ENCODE results near the gene UCN2. TPM values are rescaled to one million over a fixed set of nuclear protein-coding genes. Genes with fewer than 3 reads are reported as not detected.

The UCN2 gene, protein sequence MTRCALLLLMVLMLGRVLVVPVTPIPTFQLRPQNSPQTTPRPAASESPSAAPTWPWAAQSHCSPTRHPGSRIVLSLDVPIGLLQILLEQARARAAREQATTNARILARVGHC
- total RNA-seq (2021; ENCODE audit: unreplicated experiment) (1.8 TPM), Bru-seq, nascent RNA (percentile 47 among the genes with signal in this experiment), BruChase-seq, experiment 1, labeled RNA remaining after a 2-hour chase (percentile 45 among the genes with signal in this experiment), BruChase-seq, experiment 2, labeled RNA remaining after a 6-hour chase (percentile 59 among the genes with signal in this experiment)
- 0.64 TPM for polyA plus RNA-seq (2012; ENCODE audit: insufficient read length)
- long read RNA-seq, partial matches to known transcripts: 1 of 1 reads
- long read RNA-seq, other reads (novel, unspliced or antisense): 0 of 1 reads

DNA sequence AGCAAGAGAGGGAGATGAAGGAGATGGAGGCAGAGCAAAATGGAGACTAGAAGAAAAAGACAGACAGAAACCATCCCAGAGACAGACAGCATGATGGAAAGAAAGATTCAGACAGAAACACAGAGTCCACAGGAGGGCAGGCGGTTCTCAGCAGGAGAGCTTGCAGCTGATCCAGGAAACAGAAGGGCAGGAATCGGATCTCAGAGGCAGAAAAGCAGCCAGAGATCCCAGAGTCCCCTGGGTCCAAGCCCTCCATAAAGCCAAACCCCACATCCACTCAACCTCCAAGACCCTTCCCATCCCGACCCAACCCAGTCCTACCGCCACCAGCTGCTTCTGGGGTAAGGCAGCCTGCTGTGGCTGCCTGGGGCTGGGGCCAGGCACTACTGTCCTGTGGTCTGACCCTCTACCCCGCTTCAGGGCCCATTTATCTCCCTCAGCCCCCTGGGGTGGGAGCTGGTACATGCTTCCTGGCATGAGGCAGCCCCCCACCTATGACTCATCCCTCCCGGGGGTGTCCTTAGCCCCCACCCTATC, at the start of gene UCN2:
Gene UCN2 (minus strand): TSS at position 400 of the 537 bp plus-strand sequence. CDS start 657 bp downstream, outside the sequence.
- no peak for ATAC-seq
- no peak within 1 kb of the TSS for H3K27ac ChIP-seq (ENCODE audit: low read length)
- H3K4me1 ChIP-seq (ENCODE audit: control insufficient read depth, insufficient read depth, low read length): peaks cover 11% of the 10 kb centered on the region
- no peaks in the 10 kb centered on the region for H3K9me3 ChIP-seq (ENCODE audit: control insufficient read depth, insufficient read depth, low read depth, low read length)
- H3K27me3 ChIP-seq (ENCODE audit: control insufficient read depth, insufficient read depth, low read length): no peaks in the 10 kb centered on the region
- in situ Hi-C loops (cut with HindIII; ENCODE audit: low pct_unique_long_range_greater_than_20kb, low sequenced_read_pairs) (no loop called here), intact Hi-C loops (cut with micrococcal nuclease; ENCODE audit: unreplicated experiment) (no loop called here)
- no peaks in the 10 kb centered on the region for H3K36me3 ChIP-seq (ENCODE audit: control insufficient read depth, insufficient read depth, low read length)
- TF ChIP-seq, protein P1, sequence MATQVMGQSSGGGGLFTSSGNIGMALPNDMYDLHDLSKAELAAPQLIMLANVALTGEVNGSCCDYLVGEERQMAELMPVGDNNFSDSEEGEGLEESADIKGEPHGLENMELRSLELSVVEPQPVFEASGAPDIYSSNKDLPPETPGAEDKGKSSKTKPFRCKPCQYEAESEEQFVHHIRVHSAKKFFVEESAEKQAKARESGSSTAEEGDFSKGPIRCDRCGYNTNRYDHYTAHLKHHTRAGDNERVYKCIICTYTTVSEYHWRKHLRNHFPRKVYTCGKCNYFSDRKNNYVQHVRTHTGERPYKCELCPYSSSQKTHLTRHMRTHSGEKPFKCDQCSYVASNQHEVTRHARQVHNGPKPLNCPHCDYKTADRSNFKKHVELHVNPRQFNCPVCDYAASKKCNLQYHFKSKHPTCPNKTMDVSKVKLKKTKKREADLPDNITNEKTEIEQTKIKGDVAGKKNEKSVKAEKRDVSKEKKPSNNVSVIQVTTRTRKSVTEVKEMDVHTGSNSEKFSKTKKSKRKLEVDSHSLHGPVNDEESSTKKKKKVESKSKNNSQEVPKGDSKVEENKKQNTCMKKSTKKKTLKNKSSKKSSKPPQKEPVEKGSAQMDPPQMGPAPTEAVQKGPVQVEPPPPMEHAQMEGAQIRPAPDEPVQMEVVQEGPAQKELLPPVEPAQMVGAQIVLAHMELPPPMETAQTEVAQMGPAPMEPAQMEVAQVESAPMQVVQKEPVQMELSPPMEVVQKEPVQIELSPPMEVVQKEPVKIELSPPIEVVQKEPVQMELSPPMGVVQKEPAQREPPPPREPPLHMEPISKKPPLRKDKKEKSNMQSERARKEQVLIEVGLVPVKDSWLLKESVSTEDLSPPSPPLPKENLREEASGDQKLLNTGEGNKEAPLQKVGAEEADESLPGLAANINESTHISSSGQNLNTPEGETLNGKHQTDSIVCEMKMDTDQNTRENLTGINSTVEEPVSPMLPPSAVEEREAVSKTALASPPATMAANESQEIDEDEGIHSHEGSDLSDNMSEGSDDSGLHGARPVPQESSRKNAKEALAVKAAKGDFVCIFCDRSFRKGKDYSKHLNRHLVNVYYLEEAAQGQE (IDR thresholded peaks at IDR 0.05; ENCODE audit: insufficient read depth in 1 of 2, low read depth in 2 of 2, low read length in 1 of 2): no peak
- ChIA-PET POLR2A (no interaction called here), CTCF (interaction anchor here (0.7 kb wide), 1 partner anchor 127 kb away, joined by 3 read pairs; no protein-coding TSS in a partner anchor)
- H3K4me3 ChIP-seq (ENCODE audit: low read depth in 2 of 2, low read length in 2 of 2): no peak within 1 kb of the TSS
- no TSS peak for BruUV-seq (replicated peaks)
- DNase-seq (ENCODE audit: low read depth, low spot score): no peak

DNA sequence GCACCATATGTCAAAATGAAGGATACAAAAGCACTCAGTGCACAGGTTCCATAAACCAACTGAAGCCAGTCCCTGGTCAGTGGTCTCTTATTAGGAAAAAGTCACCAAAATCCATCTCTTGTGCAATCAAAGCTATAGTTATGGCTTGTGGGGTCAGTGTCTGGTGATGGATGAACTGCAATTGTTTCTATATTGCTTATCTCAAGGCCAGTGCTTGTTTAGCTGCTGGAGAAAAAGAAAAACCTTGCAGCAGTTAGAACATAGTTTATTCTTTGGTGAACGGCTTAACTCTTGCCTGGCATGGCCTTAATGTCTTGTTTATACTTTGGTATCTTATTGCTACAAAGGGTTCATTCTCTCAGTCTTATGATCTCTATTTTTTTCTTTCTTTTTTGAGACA, 48.7 kb upstream of the UCN2 start:
- H3K27ac ChIP-seq (ENCODE audit: low read length): no peak overlapping the region
- CTCF ChIA-PET: interaction anchor here (0.7 kb wide), 1 partner anchor 137 kb away, joined by 4 read pairs; no protein-coding TSS in a partner anchor
- POLR2A ChIA-PET: no interaction called here
- no peaks in the 10 kb centered on the region for H3K27me3 ChIP-seq (ENCODE audit: control insufficient read depth, insufficient read depth, low read length)
- TF ChIP-seq, protein P1 (IDR thresholded peaks at IDR 0.05; ENCODE audit: insufficient read depth in 1 of 2, low read depth in 2 of 2, low read length in 1 of 2): no peak
- TF ChIP-seq, protein P2, sequence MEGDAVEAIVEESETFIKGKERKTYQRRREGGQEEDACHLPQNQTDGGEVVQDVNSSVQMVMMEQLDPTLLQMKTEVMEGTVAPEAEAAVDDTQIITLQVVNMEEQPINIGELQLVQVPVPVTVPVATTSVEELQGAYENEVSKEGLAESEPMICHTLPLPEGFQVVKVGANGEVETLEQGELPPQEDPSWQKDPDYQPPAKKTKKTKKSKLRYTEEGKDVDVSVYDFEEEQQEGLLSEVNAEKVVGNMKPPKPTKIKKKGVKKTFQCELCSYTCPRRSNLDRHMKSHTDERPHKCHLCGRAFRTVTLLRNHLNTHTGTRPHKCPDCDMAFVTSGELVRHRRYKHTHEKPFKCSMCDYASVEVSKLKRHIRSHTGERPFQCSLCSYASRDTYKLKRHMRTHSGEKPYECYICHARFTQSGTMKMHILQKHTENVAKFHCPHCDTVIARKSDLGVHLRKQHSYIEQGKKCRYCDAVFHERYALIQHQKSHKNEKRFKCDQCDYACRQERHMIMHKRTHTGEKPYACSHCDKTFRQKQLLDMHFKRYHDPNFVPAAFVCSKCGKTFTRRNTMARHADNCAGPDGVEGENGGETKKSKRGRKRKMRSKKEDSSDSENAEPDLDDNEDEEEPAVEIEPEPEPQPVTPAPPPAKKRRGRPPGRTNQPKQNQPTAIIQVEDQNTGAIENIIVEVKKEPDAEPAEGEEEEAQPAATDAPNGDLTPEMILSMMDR (IDR thresholded peaks at IDR 0.05): no peak
- TF ChIP-seq POLR2AphosphoS5 (IDR thresholded peaks at IDR 0.05; ENCODE audit: low read depth, low read length) (no peak), SIN3A (IDR thresholded peaks at IDR 0.05; ENCODE audit: borderline replicate concordance, insufficient read depth, low read depth, low read length) (no peak), TCF7L2 (IDR thresholded peaks at IDR 0.05; ENCODE audit: low read depth, low read length) (no peak)
- intact Hi-C loops (cut with micrococcal nuclease; ENCODE audit: unreplicated experiment) (no loop called here), in situ Hi-C loops (cut with HindIII; ENCODE audit: low pct_unique_long_range_greater_than_20kb, low sequenced_read_pairs) (no loop called here)
- peaks cover 9% of the 10 kb centered on the region for H3K36me3 ChIP-seq (ENCODE audit: control insufficient read depth, insufficient read depth, low read length)
- BruUV-seq (replicated peaks): no TSS peak
- ATAC-seq (no peak), DNase-seq (ENCODE audit: low read depth, low spot score) (no peak)
- no peak overlapping the region for H3K4me3 ChIP-seq (ENCODE audit: low read depth in 2 of 2, low read length in 2 of 2)
- peaks cover 3% of the 10 kb centered on the region; the same call in 1 of the 2 replicates for H3K9me3 ChIP-seq (ENCODE audit: control insufficient read depth, insufficient read depth, low read depth, low read length)
- H3K4me1 ChIP-seq (ENCODE audit: control insufficient read depth, insufficient read depth, low read length): peaks cover 6% of the 10 kb centered on the region
